NCI-H226 (cell line): ENCODE results near the gene GAB3.
"Not testable (repeated sequence)": the region's sequence is repeated elsewhere in the genome, so short reads cannot be mapped to it uniquely, and the experiment has no call there.

Experiments used
- DNase-seq: peaks from one replicate; pipeline ENCODE4 v3.0.0-alpha.2; 2015

Gene GAB3

DNA sequence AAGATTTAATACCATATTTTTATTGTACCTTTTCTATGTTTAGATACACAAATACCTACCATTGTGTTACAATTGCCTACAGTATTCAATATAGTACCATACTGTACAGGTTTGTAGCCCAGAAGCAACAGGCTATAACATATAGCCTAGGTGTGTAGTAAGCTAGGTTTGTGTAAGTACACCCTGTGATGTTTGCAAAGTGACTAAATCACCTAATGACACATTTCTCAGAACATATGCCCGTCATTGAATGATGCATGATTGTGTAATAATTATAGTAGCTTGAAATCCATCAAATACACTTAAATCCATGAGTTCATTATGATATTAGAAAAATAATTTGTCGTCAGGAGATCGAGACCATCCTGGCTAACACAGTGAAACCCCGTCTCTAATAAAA is 30.8 kb downstream of the GAB3 start:
- no peak for DNase-seq

- peak; percentile 19 for DNase-seq
These were observed 31.7 kb downstream of the GAB3 start for GRCh38 chrX:154719132-154719675.

- no peak for DNase-seq
These were observed 32.3 kb downstream of the GAB3 start for GRCh38 chrX:154718616-154719015.

- DNase-seq = no peak
These were observed 33.1 kb downstream of the GAB3 start for GRCh38 chrX:154717824-154718223.

DNA sequence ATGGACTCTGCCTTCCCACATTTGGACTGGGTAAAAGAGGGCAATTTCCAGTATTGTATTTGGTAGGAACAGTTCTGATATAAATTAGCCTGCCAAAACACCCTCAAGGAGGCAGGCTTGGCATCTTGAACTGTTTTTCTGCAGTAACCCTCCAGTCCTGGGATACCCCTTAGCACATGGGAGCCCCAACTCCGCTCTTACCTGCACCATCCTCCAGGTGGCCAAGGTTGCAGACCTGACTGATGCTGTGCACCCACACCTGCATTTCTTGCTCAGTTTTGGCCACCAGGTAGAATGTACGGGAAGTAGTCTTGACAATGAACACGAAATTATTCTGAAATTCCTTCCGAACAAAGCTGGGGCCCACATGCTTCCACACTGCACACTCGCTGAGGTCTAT is 35.1 kb downstream of the GAB3 start:
- no peak for DNase-seq

- no peak for DNase-seq
These were observed 36.0 kb downstream of the GAB3 start for GRCh38 chrX:154714925-154715324.

- DNase-seq = peak; percentile 79
These were observed 37.8 kb downstream of the GAB3 start for GRCh38 chrX:154712781-154713740.

GRCh38 chrX:154711264-154711663 is 39.6 kb downstream of the GAB3 start:
- no peak for DNase-seq

GRCh38 chrX:154710309-154710708 is 40.6 kb downstream of the GAB3 start:
- no peak for DNase-seq

DNA sequence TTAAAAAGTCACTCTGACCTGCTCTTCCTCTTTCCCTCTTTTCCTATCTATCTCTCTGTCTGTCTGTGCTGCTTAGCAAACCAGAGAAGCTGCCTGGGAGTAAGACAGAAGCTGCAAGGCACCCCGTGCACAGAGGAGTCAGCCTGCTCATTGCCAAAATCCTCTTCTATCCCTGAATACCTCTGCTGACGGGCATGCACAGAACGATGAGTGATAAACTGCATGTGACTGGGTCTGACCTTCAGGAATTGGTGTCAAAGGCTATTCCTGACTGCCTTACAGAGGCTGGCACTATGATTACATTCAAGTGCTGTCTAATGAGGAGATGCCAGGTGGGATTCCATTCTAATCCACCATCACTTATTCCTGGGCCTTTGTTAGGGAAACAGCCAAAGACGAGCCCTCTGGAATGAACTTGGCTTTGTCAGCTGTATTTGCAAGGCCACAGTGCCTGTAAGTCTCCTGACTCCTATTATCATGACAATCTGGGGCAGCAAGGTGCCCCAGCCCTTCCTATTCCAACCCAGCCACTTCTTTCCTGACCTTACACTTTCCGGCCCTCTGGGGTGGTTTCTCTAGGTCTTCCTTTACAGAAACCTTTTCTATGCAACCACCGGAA is 52.1 kb downstream of the GAB3 start:
- no peak for DNase-seq

- peak; percentile 25 for DNase-seq
These were observed 54.2 kb downstream of the GAB3 start for GRCh38 chrX:154696676-154697045.

- DNase-seq = peak; percentile 70
These were observed 54.8 kb downstream of the GAB3 start for GRCh38 chrX:154695911-154696675.

GRCh38 chrX:154693394-154693793 is 57.5 kb downstream of the GAB3 start:
- no peak for DNase-seq

DNA sequence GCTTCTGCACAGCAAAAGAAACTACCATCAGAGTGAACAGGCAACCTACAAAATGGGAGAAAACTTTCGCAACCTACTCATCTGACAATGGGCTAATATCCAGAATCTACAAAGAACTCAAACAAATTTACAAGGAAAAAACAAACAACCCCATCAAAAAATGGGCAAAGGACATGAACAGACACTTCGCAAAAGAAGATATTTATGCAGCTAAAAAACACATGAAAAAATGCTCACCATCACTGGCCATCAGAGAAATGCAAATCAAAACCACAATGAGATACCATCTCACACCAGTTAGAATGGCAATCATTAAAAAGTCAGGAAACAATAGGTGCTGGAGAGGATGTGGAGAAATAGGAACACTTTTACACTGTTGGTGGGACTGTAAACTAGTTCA is 60.4 kb downstream of the GAB3 start:
- not testable (repeated sequence) for DNase-seq

DNA sequence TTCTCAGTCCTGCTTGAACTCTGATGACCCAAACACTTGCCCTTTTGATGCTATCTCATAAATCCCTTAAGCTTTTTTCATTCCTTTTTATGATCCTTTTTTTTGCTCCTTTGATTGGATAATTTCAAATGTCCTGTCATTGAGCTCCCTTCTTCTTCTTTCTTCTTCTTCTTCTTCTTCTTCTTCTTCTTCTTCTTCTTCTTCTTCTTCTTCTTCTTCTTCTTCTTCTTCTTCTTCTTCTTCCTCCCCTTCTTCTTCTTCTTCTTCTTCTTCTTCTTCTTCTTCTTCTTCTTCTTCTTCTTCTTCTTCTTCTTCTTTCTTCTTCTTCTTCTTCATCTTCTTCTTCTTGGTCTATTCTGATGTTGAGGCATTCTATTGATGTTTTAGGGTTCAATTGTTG is 78.8 kb downstream of the GAB3 start:
- DNase-seq = not testable (repeated sequence)

DNA sequence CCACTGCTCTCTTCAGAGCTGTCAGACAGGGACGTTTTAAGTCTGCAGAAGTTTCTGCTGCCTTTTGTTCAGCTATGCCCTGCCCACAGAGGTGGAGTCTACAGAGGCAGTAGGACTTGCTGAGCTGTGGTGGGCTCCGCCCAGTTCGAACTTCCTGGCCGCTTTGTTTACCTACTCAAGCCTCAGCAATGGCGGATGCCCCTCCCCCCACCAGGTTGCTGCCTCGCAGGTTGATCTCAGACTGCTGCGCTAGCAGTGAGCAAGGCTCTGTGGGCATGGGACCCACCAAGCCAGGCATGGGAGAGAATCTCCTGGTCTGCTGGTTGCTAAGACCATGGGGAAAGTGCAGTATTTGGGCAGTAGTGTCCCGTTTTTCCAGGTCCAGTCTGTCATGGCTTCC is 80.0 kb downstream of the GAB3 start:
- not testable (repeated sequence) for DNase-seq

DNA sequence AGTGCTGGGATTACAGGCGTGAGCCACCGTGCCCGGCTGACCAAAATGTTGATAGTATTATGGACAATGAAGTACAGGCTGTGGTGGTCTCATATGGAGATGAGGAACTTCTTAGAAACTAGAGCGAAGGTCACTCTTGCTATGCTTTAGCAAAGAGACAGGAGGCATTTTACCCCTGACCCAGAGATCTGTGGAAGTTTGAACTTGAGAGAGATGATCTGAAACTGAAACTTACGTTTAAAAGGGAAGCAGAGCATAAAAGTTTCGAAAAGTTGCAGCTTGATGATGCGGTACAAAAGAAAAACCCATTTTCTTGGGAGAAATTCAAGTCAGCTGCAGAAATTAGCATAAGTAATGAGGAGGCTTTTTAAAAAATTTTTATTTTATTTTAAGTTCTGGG is 89.0 kb downstream of the GAB3 start:
- no peak for DNase-seq

DNA sequence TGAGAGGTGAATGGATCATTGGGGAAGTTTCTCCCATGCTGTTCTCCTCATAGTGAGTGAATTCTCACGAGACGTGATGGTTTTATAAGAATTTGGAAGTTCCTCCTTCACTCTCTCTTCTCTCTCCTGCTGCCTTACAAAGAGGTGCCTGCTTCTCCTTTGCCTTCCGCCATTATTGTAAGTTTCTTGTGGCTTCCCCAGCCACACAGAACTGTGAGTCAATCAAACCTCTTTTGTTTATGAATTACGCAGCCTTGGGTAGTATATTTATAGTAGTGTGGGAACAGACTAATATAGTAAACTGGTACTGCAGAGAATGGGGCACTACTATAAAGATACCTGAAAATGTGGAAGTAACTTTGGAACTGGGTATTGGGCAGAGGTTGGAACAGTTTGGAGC is 89.7 kb downstream of the GAB3 start:
- no peak for DNase-seq

DNA sequence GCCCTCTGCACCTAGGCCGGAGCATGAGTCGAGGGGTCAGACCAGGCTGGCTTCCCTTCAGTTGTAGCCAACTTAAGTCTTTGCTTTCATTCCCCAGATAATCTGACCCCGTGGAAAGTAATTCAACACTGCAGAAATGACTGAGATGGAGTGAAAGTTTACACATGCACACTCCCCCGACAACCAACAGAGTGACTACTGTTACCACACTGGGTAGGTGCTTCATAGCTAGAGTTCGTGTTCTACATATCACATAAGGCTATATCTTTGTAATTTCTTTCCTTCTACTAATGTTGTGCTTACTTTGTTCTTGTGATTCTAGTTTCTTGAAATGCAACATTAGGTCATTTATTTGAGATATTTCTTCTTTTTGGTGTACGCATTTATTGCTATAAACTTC is 90.3 kb downstream of the GAB3 start:
- DNase-seq = no peak

GRCh38 chrX:154658957-154659356 is 91.9 kb downstream of the GAB3 start:
- no peak for DNase-seq

DNA sequence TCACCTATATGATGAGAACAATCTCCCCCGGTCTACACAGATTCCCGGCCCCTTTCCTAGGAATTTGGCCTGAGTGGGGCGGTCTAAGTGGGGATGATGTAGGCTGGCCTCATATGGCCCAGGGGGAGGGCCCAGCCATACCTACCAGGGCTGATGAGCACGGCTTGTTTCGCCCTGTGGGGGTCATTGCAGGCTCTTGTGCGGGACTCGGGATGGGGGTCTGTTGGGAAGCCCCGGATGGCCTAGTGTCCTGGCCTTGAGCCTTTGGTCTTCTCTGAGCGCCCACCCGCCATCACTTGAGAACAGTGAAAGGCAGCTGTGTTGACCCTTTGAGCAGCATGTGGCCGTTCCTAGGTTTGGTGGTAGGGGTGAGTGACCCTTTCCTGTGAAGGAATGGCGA is 92.7 kb downstream of the GAB3 start:
- no peak for DNase-seq

DNA sequence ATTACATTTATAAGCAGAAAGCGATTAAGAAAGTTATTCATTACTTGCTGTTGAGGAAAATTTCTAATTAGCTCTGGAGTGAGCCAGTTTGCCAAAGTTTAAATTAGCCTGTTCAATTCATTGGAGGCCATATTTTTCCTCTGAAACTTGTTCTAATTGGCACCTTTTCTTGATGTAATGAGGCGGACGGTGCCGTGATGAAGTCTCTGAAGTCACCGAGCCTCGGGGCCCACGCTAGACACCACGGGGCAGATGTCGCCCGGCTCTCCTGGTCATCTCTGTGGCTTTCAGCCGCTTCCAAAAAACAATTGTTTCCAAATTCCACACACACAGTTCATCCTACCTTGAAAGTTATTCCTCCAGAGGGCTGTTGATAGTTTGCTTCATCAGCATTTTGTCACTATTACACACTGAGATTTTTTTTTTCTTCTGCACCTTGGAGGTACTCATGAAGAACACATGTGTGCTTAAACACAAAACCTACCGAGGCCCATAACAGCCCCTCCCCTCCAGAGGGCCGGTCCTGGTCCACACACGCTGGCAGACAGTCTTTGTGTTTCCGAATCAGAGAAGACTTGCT is 93.6 kb downstream of the GAB3 start:
- no peak for DNase-seq

GRCh38 chrX:154655786-154656185 is 95.1 kb downstream of the GAB3 start:
- DNase-seq = no peak
